Endodermal cell (in vitro differentiated cells): ENCODE measurements around the gene FOLR3. TPM values are rescaled to one million over a fixed set of nuclear protein-coding genes. Genes with fewer than 3 reads are reported as not detected.

ENCODE experiments used
- DNase-seq: peaks from one replicate; pipeline ENCODE4 v3.0.0-alpha.2; 2017
- H3K27ac ChIP-seq: 2 replicates; pipeline ENCODE4 v1.5.1; 2013; ENCODE audit warnings: mild to moderate bottlenecking, low read depth, low read length, moderate library complexity
- H3K27me3 ChIP-seq: 2 replicates; pipeline ENCODE4 v1.6.1; 2013; ENCODE audit warnings: mild to moderate bottlenecking, low read length, moderate library complexity; ENCODE audit not compliant: insufficient read depth, control insufficient read depth, poor library complexity, severe bottlenecking
- H3K36me3 ChIP-seq: 2 replicates; pipeline ENCODE4 v1.7.0; 2013; ENCODE audit warnings: mild to moderate bottlenecking, low read length, moderate library complexity; ENCODE audit not compliant: control insufficient read depth, insufficient read depth
- H3K4me1 ChIP-seq: one replicate; pipeline ENCODE4 v1.7.0; 2013; ENCODE audit warnings: low read length; ENCODE audit not compliant: control insufficient read depth, insufficient read depth
- H3K4me3 ChIP-seq: 2 replicates; pipeline ENCODE4 v1.5.1; 2013; ENCODE audit warnings: mild to moderate bottlenecking, low read length, moderate library complexity
- H3K9ac ChIP-seq: 2 replicates; pipeline ENCODE4 v1.6.1; 2013; ENCODE audit warnings: mild to moderate bottlenecking, low read length, moderate library complexity; ENCODE audit not compliant: poor library complexity, severe bottlenecking; ENCODE audit errors: extremely low read depth
- H3K9me3 ChIP-seq: 2 replicates; pipeline ENCODE4 v1.6.1; 2013; ENCODE audit warnings: mild to moderate bottlenecking, low read length, moderate library complexity; ENCODE audit not compliant: control insufficient read depth
- H3K27ac Mint-ChIP-seq: 2 replicates; pipeline ENCODE4 v1.8.0; 2020; ENCODE audit warnings: mixed read lengths
- H3K27me3 Mint-ChIP-seq: 2 replicates; pipeline ENCODE4 v1.8.0; 2021; ENCODE audit warnings: mild to moderate bottlenecking, mixed read lengths; ENCODE audit not compliant: insufficient read depth
- H3K36me3 Mint-ChIP-seq: 2 replicates; pipeline ENCODE4 v1.8.0; 2020; ENCODE audit warnings: low read depth, mixed read lengths
- H3K4me1 Mint-ChIP-seq: 2 replicates; pipeline ENCODE4 v1.8.0; 2020; ENCODE audit warnings: mixed read lengths
- H3K4me3 Mint-ChIP-seq: 2 replicates; pipeline ENCODE4 v1.8.0; 2020; ENCODE audit warnings: mild to moderate bottlenecking, moderate library complexity, mixed read lengths
- H3K9me3 Mint-ChIP-seq: 2 replicates; pipeline ENCODE4 v1.8.0; 2020; ENCODE audit warnings: mild to moderate bottlenecking, mixed read lengths
- CTCF ChIP-seq: fragments of 200-600 bp; sonication (generic); conservative IDR thresholded peaks from 2 replicates; pipeline ENCODE4 v1.5.0; 2021; ENCODE audit warnings: antibody characterized with exemption, mild to moderate bottlenecking
- WGBS, 2 experiments: methylation state at CpG; one replicate each; pipeline versions ENCODE4 v1.1.5 to v1.1.7; 2013; ENCODE audit warnings: missing lambda C conversion rate in 2 of 2, mixed read lengths in 1 of 2; ENCODE audit not compliant: insufficient coverage in 1 of 2, insufficient read length in 1 of 2; 5-methylcytosine and 5-hydroxymethylcytosine counted together
- total RNA-seq, 2 donors: library from RNA; stranded (reverse); fragmentation: NEBNext Ultra II Directional in 1 of 2; extraction: Animal tissue kit (Norgen Biotek cat#: 25700) in 1 of 2; gene quantifications; 2 replicates in 1 of 2; 3 replicates in 1 of 2; pipeline ENCODE4 v1.2.1, GENCODE V29; 2021

Gene FOLR3
- total RNA-seq, 2 donors from 2014 or later: not detected

GRCh38 chr11:72122607-72123006 lies 12.9 kb upstream of the FOLR3 start:
- H3K27ac Mint-ChIP-seq: no peak overlapping the region
- 100% methylated on average over 1 of the region's 1 CpG; no CpG with 5 or more reads in 1 of the 2 experiments for WGBS, 2 experiments
- Histone ChIP-seq H3K27ac (no peak overlapping the region), H3K27me3 (peaks cover 18% of the 10 kb centered on the region), H3K4me3 (no peak overlapping the region), H3K36me3 (no peaks in the 10 kb centered on the region), H3K4me1 (no peaks in the 10 kb centered on the region), H3K9me3 (peaks cover 31% of the 10 kb centered on the region), H3K9ac (no peak overlapping the region)
- peaks cover 18% of the 10 kb centered on the region for H3K9me3 Mint-ChIP-seq
- no peaks in the 10 kb centered on the region for H3K36me3 Mint-ChIP-seq
- H3K4me1 Mint-ChIP-seq: peaks cover 8% of the 10 kb centered on the region
- no peak overlapping the region for H3K4me3 Mint-ChIP-seq
- peaks cover 33% of the 10 kb centered on the region for H3K27me3 Mint-ChIP-seq
- no peak for DNase-seq
- no peak for TF ChIP-seq CTCF

GRCh38 chr11:72123117-72123653 lies 12.3 kb upstream of the FOLR3 start:
- Mint-ChIP-seq H3K4me1 (peaks cover 6% of the 10 kb centered on the region), H3K4me3 (no peak overlapping the region), H3K36me3 (no peaks in the 10 kb centered on the region), H3K9me3 (peaks cover 24% of the 10 kb centered on the region), H3K27ac (no peak overlapping the region), H3K27me3 (peaks cover 36% of the 10 kb centered on the region)
- WGBS, 2 experiments: 90 to 95% methylated on average over 1 to 3 of the region's 3 CpGs
- H3K9me3 ChIP-seq: peaks cover 37% of the 10 kb centered on the region
- no peak overlapping the region for H3K27ac ChIP-seq
- no peaks in the 10 kb centered on the region for H3K36me3 ChIP-seq
- TF ChIP-seq CTCF: no peak
- DNase-seq: no peak
- H3K9ac ChIP-seq: no peak overlapping the region
- peaks cover 18% of the 10 kb centered on the region for H3K27me3 ChIP-seq
- no peak overlapping the region for H3K4me3 ChIP-seq
- H3K4me1 ChIP-seq: no peaks in the 10 kb centered on the region

- peaks cover 18% of the 10 kb centered on the region for H3K27me3 ChIP-seq
- H3K9ac ChIP-seq: no peak overlapping the region
- H3K9me3 ChIP-seq: peaks cover 45% of the 10 kb centered on the region
- no peaks in the 10 kb centered on the region for H3K4me1 ChIP-seq
- no peak overlapping the region for H3K4me3 ChIP-seq
- 91 to 92% methylated on average over 5 to 6 of the region's 6 CpGs for WGBS, 2 experiments
- Mint-ChIP-seq H3K36me3 (peaks cover 3% of the 10 kb centered on the region), H3K4me3 (no peak overlapping the region), H3K9me3 (peaks cover 32% of the 10 kb centered on the region), H3K27ac (no peak overlapping the region), H3K27me3 (peaks cover 36% of the 10 kb centered on the region), H3K4me1 (no peaks in the 10 kb centered on the region)
- TF ChIP-seq CTCF: no peak
- DNase-seq: no peak
- no peak overlapping the region for H3K27ac ChIP-seq
- H3K36me3 ChIP-seq: no peaks in the 10 kb centered on the region
These were observed 11.5 kb upstream of the FOLR3 start for GRCh38 chr11:72124046-72124445.
